ENCODE measurements around the gene CORO2B.

CORO2B gene

DNA sequence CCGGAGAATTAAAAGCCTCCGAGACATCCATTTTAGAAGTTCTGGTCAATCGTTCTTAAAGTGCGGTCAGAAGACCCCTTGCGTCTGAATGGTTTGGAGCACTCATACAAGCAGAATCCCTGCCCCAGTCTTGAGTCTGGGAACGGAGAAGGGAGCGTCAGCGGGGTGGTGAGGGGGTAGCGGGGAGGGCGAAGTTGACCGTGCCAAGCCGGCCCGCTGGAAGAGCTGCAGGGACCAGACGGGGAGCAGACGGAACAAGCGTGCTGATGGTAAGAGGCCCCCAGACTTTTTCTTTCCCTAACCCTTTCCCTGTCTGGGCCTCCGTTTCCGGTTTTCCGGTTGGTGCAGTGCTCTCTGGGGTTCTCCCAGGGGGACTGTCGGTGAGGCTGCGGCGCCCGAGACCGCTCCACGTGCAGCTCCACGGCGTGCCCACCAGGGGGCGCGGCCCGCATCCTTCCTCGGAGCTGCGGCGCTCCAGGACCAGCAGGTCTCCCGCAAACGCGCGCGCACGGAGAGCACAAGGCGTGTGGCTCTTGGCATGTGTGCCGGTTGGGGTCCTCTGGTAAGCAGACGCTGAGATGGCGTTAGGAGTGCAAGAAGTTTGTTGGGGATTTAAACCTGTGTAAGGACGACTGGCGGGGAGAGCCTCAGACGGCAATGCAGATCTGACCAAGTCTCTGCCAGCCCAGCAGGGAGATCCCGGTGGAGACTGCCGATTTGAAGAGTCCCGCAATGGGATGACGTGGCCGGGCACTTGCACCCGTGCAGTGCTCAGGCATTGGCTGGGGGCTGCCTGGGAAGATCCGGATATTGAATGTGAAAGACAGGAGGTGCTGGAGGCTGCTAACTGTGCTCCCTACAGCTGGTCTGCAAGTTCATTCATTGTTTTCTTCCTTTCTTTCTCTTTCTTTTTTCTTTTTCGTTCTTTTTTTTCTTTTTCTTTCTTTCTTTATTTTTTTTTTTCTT, 19.2 kb upstream of the CORO2B start:
- DNase-seq (ENCODE audit: low read depth) = peak; percentile 15
- H3K4me3 ChIP-seq (ENCODE audit: low read length) = peak overlapping the region; percentile 61
- TF ChIP-seq, protein P1, sequence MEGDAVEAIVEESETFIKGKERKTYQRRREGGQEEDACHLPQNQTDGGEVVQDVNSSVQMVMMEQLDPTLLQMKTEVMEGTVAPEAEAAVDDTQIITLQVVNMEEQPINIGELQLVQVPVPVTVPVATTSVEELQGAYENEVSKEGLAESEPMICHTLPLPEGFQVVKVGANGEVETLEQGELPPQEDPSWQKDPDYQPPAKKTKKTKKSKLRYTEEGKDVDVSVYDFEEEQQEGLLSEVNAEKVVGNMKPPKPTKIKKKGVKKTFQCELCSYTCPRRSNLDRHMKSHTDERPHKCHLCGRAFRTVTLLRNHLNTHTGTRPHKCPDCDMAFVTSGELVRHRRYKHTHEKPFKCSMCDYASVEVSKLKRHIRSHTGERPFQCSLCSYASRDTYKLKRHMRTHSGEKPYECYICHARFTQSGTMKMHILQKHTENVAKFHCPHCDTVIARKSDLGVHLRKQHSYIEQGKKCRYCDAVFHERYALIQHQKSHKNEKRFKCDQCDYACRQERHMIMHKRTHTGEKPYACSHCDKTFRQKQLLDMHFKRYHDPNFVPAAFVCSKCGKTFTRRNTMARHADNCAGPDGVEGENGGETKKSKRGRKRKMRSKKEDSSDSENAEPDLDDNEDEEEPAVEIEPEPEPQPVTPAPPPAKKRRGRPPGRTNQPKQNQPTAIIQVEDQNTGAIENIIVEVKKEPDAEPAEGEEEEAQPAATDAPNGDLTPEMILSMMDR (conservative IDR thresholded peaks at IDR 0.05; ENCODE audit: low read depth, low read length) = peak; percentile 86

DNA sequence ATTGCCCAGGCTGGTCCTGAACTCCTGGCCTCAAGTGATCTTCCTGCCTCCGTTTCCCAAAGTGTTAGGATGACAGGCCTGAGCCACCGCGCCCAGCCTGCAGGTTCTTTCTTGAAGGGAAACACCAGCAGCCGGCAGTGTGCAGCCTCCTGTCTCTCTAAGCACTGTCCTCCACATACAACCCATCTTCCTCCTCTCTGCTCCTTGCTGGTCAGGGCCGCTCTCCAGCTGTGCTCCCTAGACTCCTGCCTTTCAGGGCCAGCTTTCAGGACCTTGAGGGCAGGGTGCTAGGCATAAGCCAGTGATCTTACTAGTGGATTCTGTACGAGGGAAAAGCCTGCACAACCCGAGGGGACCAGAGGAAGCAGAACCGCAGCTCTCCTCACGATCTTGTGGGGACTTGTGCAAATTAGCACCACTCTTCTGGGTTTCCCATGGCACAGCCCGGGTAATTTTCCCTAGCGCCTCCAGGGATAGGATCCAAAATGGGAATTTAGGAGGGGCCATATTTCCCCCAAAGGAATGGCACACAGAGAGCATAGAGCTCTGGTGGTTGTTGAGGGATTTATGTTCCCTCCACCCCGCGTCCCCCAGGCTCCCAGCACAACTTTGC, 18.2 kb upstream of the CORO2B start:
- no peak overlapping the region for H3K4me3 ChIP-seq (ENCODE audit: low read length)
- DNase-seq (ENCODE audit: low read depth) = no peak
- TF ChIP-seq, protein P1 (conservative IDR thresholded peaks at IDR 0.05; ENCODE audit: low read depth, low read length) = no peak

DNA sequence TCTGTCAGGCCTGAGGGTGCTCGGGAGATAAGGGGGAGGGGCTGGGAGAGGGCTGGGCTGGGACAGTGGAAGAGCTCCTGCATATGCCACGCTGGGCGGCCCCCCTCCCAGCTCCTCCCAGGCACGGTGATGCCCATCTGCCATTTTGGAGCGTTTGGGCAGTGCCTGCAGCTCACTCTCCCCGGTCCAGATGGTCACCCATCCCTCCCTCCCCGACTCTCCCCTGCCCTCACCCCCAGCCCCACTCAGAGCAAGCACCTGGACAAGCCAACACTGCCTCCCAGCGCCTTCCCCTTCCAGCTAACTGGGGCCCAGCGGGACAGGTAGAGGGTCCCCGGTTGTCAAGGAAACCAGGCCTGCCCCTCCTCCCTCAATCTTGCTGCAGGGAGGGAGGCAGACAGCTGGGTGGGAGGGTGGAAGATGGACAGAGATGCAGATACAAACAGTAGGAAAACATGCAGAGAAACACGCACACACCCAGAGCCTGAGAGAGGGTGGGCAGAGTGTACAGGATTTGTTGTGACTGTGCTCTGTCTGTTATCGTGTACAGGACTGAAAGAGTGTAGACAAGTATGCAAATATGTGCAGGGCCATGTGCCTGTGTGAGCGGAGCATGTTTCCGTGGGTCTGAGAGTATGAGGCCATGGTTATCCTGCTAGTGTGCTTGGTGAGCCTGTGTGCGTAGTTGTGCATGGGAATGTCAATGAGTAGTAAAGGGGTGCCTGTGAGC, 17.5 kb upstream of the CORO2B start:
- no peak for DNase-seq (ENCODE audit: low read depth)
- TF ChIP-seq, protein P1 (conservative IDR thresholded peaks at IDR 0.05; ENCODE audit: low read depth, low read length) = no peak
- no peak overlapping the region for H3K4me3 ChIP-seq (ENCODE audit: low read length)

DNA sequence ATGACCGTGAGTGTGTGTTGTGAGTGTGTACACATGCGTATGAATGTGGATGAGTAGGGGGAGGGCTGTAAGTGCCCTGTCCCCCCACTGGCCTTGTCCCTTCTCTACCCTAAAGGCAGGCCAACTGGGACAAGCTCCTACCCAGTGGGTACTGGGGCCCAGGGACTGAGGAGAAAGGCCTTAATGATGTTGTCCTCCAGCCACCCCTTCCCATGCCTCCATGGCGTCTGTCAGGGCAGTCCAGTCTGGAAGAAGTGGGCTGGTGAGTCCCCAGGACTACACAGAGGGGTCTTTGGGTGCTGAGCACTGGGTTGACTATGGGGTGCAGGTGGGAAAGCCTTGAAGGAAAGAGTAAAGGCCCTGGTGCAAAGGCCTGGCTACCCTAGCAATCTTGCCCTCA, 16.9 kb upstream of the CORO2B start:
- H3K4me3 ChIP-seq (ENCODE audit: low read length) = no peak overlapping the region
- DNase-seq (ENCODE audit: low read depth) = no peak
- TF ChIP-seq, protein P1 (conservative IDR thresholded peaks at IDR 0.05; ENCODE audit: low read depth, low read length) = no peak

DNA sequence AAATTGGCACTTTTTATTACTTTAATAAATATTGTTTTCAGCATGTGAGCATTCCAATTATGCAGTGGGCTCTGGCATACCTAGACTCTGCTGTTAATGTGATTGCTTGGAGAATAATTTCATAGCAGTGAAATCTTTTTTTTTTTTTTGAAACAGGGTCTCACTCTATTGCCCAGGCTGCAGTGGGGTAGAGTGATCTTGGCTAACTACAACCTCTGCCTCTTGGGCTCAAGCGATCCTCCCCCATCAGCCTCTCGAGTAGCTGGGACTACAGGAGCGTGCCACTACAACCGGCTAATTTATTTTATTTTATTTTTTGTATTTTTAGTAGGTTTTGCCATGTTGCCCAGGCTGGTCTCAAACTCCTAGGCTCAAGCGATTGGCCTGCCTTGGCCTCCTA, 14.6 kb upstream of the CORO2B start:
- DNase-seq (ENCODE audit: low read depth) = no peak
- TF ChIP-seq, protein P1 (conservative IDR thresholded peaks at IDR 0.05; ENCODE audit: low read depth, low read length) = no peak

DNA sequence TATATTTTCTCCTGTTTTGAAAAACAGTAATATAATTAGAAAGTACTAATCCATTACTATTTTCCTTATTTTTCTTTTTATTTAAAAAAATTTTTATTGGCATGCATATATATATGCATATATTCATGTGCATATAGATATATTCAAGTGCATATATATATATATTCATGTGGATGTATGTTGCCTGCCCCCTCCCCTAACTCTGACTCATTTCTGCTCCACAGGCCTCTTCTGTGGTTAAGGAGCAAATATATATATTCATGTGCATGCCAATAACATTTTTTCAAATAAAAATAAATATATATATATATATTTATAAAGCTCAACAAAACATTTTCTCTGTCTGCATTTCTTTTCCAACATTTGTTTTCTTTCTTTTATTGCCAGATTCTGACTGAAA, 13.6 kb upstream of the CORO2B start:
- H3K4me3 ChIP-seq (ENCODE audit: low read length) = no peak overlapping the region
- TF ChIP-seq, protein P1 (conservative IDR thresholded peaks at IDR 0.05; ENCODE audit: low read depth, low read length) = no peak
- DNase-seq (ENCODE audit: low read depth) = no peak

More for the DNA sequence above, 14.6 kb upstream of the CORO2B start:
- H3K4me3 ChIP-seq (ENCODE audit: low read length) = no peak overlapping the region
